Suprapubic skin (tissue), 3 donors: ENCODE data around the gene DENND6B.

Source experiments
- CTCF ChIP-seq, 2 donors: fragments of 200-600 bp in 1 of 2; fragments of 450-650 bp in 1 of 2; sonication (generic) in 1 of 2; IDR thresholded peaks; one replicate each; pipeline ENCODE4 v1.5.1; 2016 to 2019; ENCODE audit warnings: antibody characterized with exemption in 2 of 2, mild to moderate bottlenecking in 1 of 2, moderate library complexity in 1 of 2
- EP300 ChIP-seq: sonication (generic); formaldehyde crosslinking; IDR thresholded peaks from one replicate; pipeline ENCODE4 v1.6.1; 2017; ENCODE audit warnings: antibody characterized with exemption

- TF ChIP-seq CTCF (IDR thresholded peaks at IDR 0.05) = no peak
- TF ChIP-seq EP300 = no peak
Measured at GRCh38 chr22:50327711-50328019, 853 bp upstream of the DENND6B start.
